PC-3 (cell line): Measurements from ENCODE around the gene TMEM150A. TPM values are rescaled to one million over a fixed set of nuclear protein-coding genes. Genes with fewer than 3 reads are reported as not detected.
A peak's percentile ranks its signal among the peaks of the same experiment; 100 is the strongest.

Experiments
- ATAC-seq: fragments of 200-7000 bp; cut with Tn5 transposase; 2 replicates; pipeline ENCODE4 v1.9.1; 2020; ENCODE audit warnings: mild to moderate bottlenecking, moderate library complexity
- BruUV-seq: library from RNA; stranded (reverse); fragments of 400-500 nt; replicated peaks from 2 replicates; lab custom pipeline; 2021; lab: Mats Ljungman, UMichigan
- CTCF ChIA-PET: fragments of 300-600 bp; sonication (Branson Sonifier 250); formaldehyde crosslinking; loops from one replicate; lab custom pipeline; 2022; ENCODE audit warnings: antibody characterized with exemption; lab: Charles Lee
- POLR2A ChIA-PET: fragments of 300-600 bp; sonication (Branson Sonifier 250); formaldehyde crosslinking; loops from one replicate; lab custom pipeline; 2022; ENCODE audit warnings: antibody characterized with exemption; ENCODE audit not compliant: unreplicated experiment; lab: Charles Lee
- DNase-seq: peaks from one replicate; pipeline ENCODE4 v3.0.0-alpha.2; 2015
- H2AFZ ChIP-seq: fragments of 300-600 bp; sonication (generic); 2 replicates; pipeline ENCODE4 v1.6.0; 2016; ENCODE audit warnings: antibody characterized with exemption, low read length
- H3F3A ChIP-seq: fragments of 300-600 bp; sonication (generic); one replicate; pipeline ENCODE4 v1.6.0; 2017; ENCODE audit warnings: antibody characterized with exemption, low read length, control low read depth, mild to moderate bottlenecking; ENCODE audit not compliant: unreplicated experiment
- H3K27ac ChIP-seq: fragments of 300-600 bp; sonication (generic); 2 replicates; pipeline ENCODE4 v1.5.1; 2016; ENCODE audit warnings: mild to moderate bottlenecking, low read length
- H3K27me3 ChIP-seq: fragments of 300-600 bp; sonication (generic); 2 replicates; pipeline ENCODE4 v1.6.1; 2016; ENCODE audit warnings: low read length, mixed read lengths
- H3K36me3 ChIP-seq: fragments of 300-600 bp; sonication (generic); 2 replicates; pipeline ENCODE4 v1.6.1; 2016; ENCODE audit warnings: low read depth, mixed run types, low read length, mixed read lengths
- H3K4me1 ChIP-seq: fragments of 300-600 bp; sonication (generic); 2 replicates; pipeline ENCODE4 v1.5.1; 2016; ENCODE audit warnings: low read length; ENCODE audit not compliant: insufficient read depth
- H3K4me2 ChIP-seq: fragments of 300-600 bp; sonication (generic); 2 replicates; pipeline ENCODE4 v1.6.0; 2016; ENCODE audit warnings: low read length
- H3K4me3 ChIP-seq: fragments of 300-600 bp; sonication (generic); 2 replicates; pipeline ENCODE4 v1.5.1; 2016; ENCODE audit warnings: mild to moderate bottlenecking, low read length, mixed read lengths
- H3K79me2 ChIP-seq: fragments of 300-600 bp; sonication (generic); 2 replicates; pipeline ENCODE4 v1.6.1; 2017; ENCODE audit warnings: low read length, mixed read lengths
- H3K9ac ChIP-seq: fragments of 300-600 bp; sonication (generic); 2 replicates; pipeline ENCODE4 v1.6.0; 2016; ENCODE audit warnings: mild to moderate bottlenecking, low read length
- H3K9me2 ChIP-seq: fragments of 300-600 bp; sonication (generic); replicated peaks from 2 replicates; pipeline ENCODE4 v1.6.1; 2016; ENCODE audit warnings: mixed run types, low read length, mixed read lengths
- H3K9me3 ChIP-seq: fragments of 300-600 bp; sonication (generic); 2 replicates; pipeline ENCODE4 v1.6.1; 2016; ENCODE audit warnings: low read length, mixed read lengths
- H4K20me1 ChIP-seq: fragments of 300-600 bp; sonication (generic); 2 replicates; pipeline ENCODE4 v1.6.1; 2016; ENCODE audit warnings: low read length, mixed read lengths
- CTCF ChIP-seq: fragments of 300-600 bp; sonication (generic); conservative IDR thresholded peaks from 2 replicates; pipeline ENCODE4 v1.5.1; 2017; ENCODE audit warnings: antibody characterized with exemption, low read depth, mild to moderate bottlenecking, low read length
- EZH2 ChIP-seq: fragments of 300-600 bp; sonication (generic); IDR thresholded peaks from one replicate; pipeline ENCODE4 v1.6.1; 2017; ENCODE audit warnings: antibody characterized with exemption, mild to moderate bottlenecking, low read length; ENCODE audit not compliant: unreplicated experiment
- EZH2phosphoT487 ChIP-seq: fragments of 300-600 bp; sonication (generic); IDR thresholded peaks from 2 replicates; pipeline ENCODE4 v1.6.1; 2018; ENCODE audit warnings: mild to moderate bottlenecking, antibody characterized with exemption, low read length, borderline replicate concordance
- intact Hi-C: fragments of 100-400 bp; cut with micrococcal nuclease; formaldehyde crosslinking; loops from 2 replicates; pipeline ENCODE4 v1.9.0; 2023
- total RNA-seq: library from RNA; depleted of rRNA; stranded (reverse); fragments of >200 nt; gene quantifications from 2 replicates; pipeline ENCODE4 v1.2.3, GENCODE V29; 2014

The TMEM150A gene
- total RNA-seq, 1 experiment from 2014 or later: 4.9 TPM

GRCh38 chr2:85600951-85601770 is 1.3 kb downstream of the TMEM150A start:
- Histone ChIP-seq H3K27ac (no peak overlapping the region), H3K9me2 (no peaks in the 10 kb centered on the region), H3K4me2 (peak overlapping the region; percentile 95), H3K9me3 (no peaks in the 10 kb centered on the region), H3K9ac (no peak overlapping the region), H4K20me1 (no peaks in the 10 kb centered on the region), H3K36me3 (peaks cover 13% of the 10 kb centered on the region; the same call in 1 of the 2 replicates), H3K4me3 (peak overlapping the region; percentile 79; the same call in 1 of the 2 replicates), H3K4me1 (peaks cover 12% of the 10 kb centered on the region), H2AFZ (no peak overlapping the region), H3K27me3 (no peaks in the 10 kb centered on the region), H3F3A (no peaks in the 10 kb centered on the region), H3K79me2 (peaks cover 14% of the 10 kb centered on the region)
- CTCF ChIA-PET: no interaction called here
- no TSS peak for BruUV-seq
- DNase-seq (no peak), ATAC-seq (no peak)
- POLR2A ChIA-PET: no interaction called here
- TF ChIP-seq EZH2phosphoT487 (no peak), CTCF (no peak), EZH2 (no peak)
- intact Hi-C loops: loop anchor here (5.0 kb wide), 1 partner anchor 274 kb away; the partner anchor contains the start of gene TGOLN2

- BruUV-seq: no TSS peak
- Histone ChIP-seq H3K4me2 (no peak overlapping the region), H3F3A (no peaks in the 10 kb centered on the region), H3K4me3 (no peak overlapping the region), H3K9me2 (no peaks in the 10 kb centered on the region), H3K36me3 (peaks cover 13% of the 10 kb centered on the region; the same call in 1 of the 2 replicates), H3K4me1 (peaks cover 13% of the 10 kb centered on the region), H3K27me3 (no peaks in the 10 kb centered on the region), H3K9me3 (no peaks in the 10 kb centered on the region), H3K27ac (no peak overlapping the region), H4K20me1 (no peaks in the 10 kb centered on the region), H3K79me2 (peaks cover 20% of the 10 kb centered on the region), H3K9ac (no peak overlapping the region), H2AFZ (no peak overlapping the region)
- ChIA-PET POLR2A (no interaction called here), CTCF (no interaction called here)
- ATAC-seq (no peak), DNase-seq (no peak)
- TF ChIP-seq CTCF (no peak), EZH2phosphoT487 (no peak), EZH2 (no peak)
- intact Hi-C loops: loop anchor here (5.0 kb wide), 1 partner anchor 273 kb away; the partner anchor contains the start of gene TGOLN2
These were observed 2.3 kb downstream of the TMEM150A start for GRCh38 chr2:85600235-85600575.
